Activated T-cell treated with anti-CD3 and anti-CD28 coated beads, Interleukin-2, amount 50 U/mL, for 24 hours (primary cell): Measurements from ENCODE around the gene P4HA2.

ENCODE experiments used
- DNase-seq: peaks from one replicate; pipeline ENCODE4 v3.0.0-alpha.2; 2020
- H3K27ac Mint-ChIP-seq: 2 replicates; pipeline ENCODE4 v1.8.0; 2020; ENCODE audit warnings: mild to moderate bottlenecking, mixed read lengths
- H3K27me3 Mint-ChIP-seq: 2 replicates; pipeline ENCODE4 v1.8.0; 2020; ENCODE audit warnings: mixed read lengths
- H3K36me3 Mint-ChIP-seq: 2 replicates; pipeline ENCODE4 v1.8.0; 2020; ENCODE audit warnings: low read depth, mixed read lengths
- H3K4me1 Mint-ChIP-seq: 2 replicates; pipeline ENCODE4 v1.8.0; 2020; ENCODE audit warnings: low read depth, mixed read lengths
- H3K4me3 Mint-ChIP-seq: 2 replicates; pipeline ENCODE4 v1.8.0; 2020; ENCODE audit warnings: mild to moderate bottlenecking, moderate library complexity, mixed read lengths
- H3K9me3 Mint-ChIP-seq: 2 replicates; pipeline ENCODE4 v1.8.0; 2020; ENCODE audit warnings: mixed read lengths

Gene P4HA2

DNA sequence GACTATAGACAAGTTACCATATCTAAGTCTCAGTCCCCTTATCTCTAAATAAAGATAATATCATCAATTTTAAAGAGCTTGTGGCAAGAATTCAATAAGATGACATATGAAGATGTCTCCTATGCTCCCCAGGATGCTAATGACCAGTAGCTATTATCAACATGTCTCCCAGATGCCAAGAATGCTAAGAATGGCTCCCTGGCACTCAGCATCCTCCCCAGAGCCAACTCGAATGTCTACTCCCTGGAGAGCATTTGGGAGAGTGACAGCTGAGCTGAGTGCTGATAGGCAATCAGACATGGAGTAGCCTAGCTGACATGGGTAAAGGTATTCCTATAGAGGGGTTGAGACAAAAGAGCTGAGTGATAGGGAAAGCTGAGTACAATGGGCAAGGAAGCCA lies 15.9 kb downstream of the P4HA2 start:
- Mint-ChIP-seq H3K36me3 (no peaks in the 10 kb centered on the region), H3K4me1 (no peaks in the 10 kb centered on the region), H3K4me3 (no peak overlapping the region), H3K27ac (no peak overlapping the region), H3K27me3 (no peaks in the 10 kb centered on the region), H3K9me3 (no peaks in the 10 kb centered on the region)
- no peak for DNase-seq

DNA sequence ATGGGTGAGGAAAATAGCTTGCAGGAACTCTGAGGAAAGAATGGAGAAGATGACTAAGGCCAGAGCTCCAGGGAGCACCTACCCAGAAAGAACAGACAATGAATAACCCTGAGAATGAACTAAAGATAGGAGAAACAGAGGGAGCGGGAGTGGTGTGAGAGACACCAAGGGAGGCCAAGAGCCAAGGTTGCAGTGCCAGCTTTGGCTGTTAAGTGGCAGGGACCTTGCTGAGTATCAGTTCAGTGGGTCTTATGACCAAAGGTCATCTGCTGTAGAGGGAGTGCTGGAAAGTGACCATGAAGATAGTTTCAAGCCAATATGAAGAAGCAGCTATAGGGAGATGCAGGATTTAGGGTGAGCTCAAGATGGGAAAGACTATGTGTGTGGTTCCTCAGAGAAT lies 16.7 kb downstream of the P4HA2 start:
- H3K9me3 Mint-ChIP-seq, result no peaks in the 10 kb centered on the region
- no peaks in the 10 kb centered on the region for H3K36me3 Mint-ChIP-seq
- H3K4me1 Mint-ChIP-seq, result no peaks in the 10 kb centered on the region
- H3K27ac Mint-ChIP-seq, result no peak overlapping the region
- no peak overlapping the region for H3K4me3 Mint-ChIP-seq
- no peak for DNase-seq
- H3K27me3 Mint-ChIP-seq, result no peaks in the 10 kb centered on the region

DNA sequence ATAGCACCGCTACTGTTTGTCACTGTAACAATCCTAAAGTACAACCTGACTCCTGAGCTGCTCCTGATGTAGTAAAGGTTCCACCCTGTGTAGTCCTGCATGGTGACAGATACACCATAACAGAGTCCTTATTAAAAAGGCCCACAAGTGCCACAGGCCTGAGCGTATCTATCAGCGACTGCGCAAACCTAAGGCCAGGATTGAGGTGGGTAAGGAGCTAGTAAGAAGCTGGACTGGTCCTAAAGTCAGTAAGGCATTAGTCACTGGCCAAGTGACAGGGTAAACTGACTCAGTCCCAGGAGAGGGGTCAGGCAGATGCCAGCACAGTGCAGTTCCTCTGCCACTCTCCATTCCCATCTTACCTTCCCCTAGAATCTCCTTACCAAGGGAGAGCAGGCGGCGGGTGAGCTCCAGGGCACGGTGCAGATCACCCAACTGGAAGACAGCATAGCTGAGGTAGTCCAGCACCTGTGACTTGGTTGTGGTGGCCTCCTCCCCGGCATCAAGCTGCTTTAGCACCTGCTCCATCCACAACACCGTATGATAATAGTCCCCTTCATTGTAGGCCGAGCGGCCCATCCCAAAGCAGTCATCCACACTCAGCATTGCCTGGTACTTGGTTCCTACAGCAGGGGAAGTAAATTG lies 17.6 kb downstream of the P4HA2 start:
- Mint-ChIP-seq H3K4me1 (no peaks in the 10 kb centered on the region), H3K9me3 (no peaks in the 10 kb centered on the region), H3K4me3 (no peak overlapping the region), H3K27me3 (peaks cover 4% of the 10 kb centered on the region), H3K36me3 (no peaks in the 10 kb centered on the region), H3K27ac (no peak overlapping the region)
- no peak for DNase-seq

DNA sequence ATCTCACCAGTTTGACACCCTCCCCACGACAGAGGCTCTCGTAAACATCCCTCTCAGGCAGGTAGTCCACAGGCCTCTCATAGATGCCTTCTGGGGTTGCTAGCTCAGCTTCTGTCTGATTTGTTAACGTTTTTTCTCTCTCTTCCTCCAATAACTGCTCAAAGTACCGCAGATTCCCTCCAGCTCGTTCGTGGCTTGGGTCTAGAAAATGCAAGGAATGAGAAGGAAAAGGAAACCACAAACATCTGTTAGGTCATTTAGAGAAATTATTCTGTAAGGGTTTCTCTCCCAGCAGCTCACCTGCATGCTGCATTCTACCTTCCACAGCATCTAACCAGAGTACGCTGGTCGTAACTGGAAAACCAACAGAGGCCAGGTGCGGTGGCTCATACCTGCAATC lies 18.5 kb downstream of the P4HA2 start:
- Mint-ChIP-seq H3K36me3 (no peaks in the 10 kb centered on the region), H3K27me3 (peaks cover 4% of the 10 kb centered on the region)

DNA sequence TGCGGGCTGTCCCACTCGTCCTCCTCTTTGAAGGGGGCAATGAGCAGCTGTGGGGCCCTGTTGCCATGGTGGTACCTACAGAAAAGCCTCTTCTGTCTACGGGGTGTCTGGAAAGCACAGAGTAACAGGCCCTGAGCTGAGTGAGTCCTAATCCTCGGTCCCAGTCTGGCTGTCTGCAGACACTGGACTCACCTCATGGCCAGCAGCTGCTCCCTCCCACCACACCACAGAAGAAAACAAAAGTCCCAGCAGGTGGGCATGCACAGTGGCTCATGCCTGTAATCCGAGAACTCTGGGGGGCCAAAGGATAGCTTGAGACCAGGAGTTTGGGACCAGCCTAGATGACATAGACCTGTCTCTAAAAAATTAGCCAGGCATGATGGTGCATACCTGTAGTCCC lies 19.9 kb downstream of the P4HA2 start:
- DNase-seq, result no peak
- Mint-ChIP-seq H3K4me3 (no peak overlapping the region), H3K9me3 (no peaks in the 10 kb centered on the region), H3K4me1 (no peaks in the 10 kb centered on the region), H3K27ac (no peak overlapping the region), H3K36me3 (no peaks in the 10 kb centered on the region), H3K27me3 (peaks cover 4% of the 10 kb centered on the region)

More for the DNA sequence above, 18.5 kb downstream of the P4HA2 start:
- Mint-ChIP-seq H3K4me3 (no peak overlapping the region), H3K9me3 (no peaks in the 10 kb centered on the region), H3K27ac (no peak overlapping the region), H3K4me1 (no peaks in the 10 kb centered on the region)
- no peak for DNase-seq

DNA sequence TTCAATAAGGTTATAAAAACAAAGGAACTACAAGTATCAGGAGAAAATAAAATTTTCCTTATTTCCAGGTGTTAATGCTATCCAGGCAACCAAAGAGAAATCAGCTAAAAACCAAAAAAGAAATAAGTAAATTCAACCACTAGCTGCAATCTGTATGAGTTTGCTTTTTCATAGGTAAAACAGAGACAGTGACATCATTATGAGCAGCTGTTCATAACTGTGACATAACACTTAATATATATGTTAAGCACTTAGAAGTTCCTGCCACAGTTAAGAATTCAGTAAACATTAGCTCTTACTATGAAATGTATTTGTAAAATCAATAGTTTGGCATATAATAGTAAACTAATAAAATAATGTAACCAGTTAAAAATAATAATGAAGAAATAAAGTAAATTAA lies 20.9 kb downstream of the P4HA2 start:
- Mint-ChIP-seq H3K4me1 (no peaks in the 10 kb centered on the region), H3K27me3 (peaks cover 4% of the 10 kb centered on the region), H3K36me3 (no peaks in the 10 kb centered on the region), H3K27ac (no peak overlapping the region), H3K9me3 (no peaks in the 10 kb centered on the region), H3K4me3 (no peak overlapping the region)
- DNase-seq, result no peak

DNA sequence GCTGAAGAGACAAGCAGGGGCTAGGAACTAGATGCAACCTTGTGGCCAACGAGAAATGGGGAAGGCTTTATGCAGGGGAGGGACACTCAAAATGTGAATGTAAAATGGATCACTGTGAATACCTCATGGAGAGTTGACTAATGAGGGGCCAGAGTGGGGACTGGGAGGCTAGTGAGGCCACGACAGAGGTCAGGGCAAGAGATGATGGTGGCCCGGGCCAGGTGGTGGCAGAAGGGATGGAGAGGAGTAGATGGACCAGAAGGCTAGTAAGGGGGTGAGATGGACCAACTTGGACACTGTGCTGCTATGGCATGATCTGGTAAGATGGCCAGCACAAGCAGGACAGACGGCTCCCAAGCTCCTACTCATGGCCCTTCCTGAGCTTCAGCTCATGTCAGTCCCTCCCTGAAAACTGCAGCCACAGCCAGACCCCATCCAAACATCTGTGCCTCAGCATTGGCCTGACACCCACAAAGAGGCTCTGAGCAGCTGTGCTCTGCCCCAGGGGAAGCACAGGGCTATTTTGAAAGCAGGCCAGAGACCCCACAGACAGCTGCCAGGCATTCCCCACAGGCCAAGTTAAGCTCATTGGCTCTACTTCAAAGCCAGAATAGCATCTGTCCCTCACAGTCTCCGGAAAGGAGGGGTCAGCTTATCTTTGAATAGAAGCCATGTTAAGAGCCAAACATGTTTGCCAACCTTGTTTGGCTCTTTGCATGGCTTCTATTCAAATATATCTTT lies 22.1 kb downstream of the P4HA2 start:
- no peak for DNase-seq
- Mint-ChIP-seq H3K36me3 (no peaks in the 10 kb centered on the region), H3K4me3 (no peak overlapping the region), H3K27ac (no peak overlapping the region), H3K4me1 (no peaks in the 10 kb centered on the region), H3K27me3 (peaks cover 4% of the 10 kb centered on the region), H3K9me3 (no peaks in the 10 kb centered on the region)

DNA sequence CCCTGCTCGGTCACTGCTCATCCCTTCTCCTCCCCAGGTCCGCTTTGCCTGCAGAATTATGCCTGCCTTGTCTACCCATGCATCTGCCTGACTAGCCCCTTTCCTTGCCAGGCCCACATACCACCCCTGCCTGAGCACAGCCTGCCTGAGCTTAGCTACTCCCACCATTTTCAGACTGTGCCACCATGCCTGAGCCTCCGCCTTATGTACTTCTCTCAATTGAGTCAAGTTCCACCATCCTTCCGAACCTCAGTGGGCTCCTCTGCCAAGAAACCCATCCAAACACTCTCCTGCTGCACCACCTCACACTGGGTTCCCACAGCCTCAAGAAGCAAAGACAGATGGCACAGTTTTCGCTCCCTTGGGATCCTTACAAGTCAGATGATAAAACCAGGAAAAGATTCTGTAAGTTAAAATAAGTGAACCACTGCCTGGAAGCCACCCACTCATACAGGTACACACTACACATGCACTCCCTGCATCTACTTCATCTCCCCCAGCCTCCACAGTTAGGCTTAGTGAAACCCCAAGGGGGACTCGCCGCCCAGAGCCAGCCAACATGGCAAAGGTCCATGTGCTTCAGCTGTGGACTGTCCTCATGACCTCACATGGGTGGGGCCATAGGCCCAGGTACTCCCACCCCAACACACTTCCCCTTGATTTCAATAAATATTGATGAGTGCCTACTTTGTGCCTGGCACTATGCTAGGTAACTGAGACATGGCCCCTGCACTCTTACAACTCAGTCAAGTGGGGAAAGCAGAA lies 23.1 kb downstream of the P4HA2 start:
- Mint-ChIP-seq H3K27ac (no peak overlapping the region), H3K36me3 (no peaks in the 10 kb centered on the region), H3K4me3 (no peak overlapping the region), H3K9me3 (no peaks in the 10 kb centered on the region), H3K4me1 (no peaks in the 10 kb centered on the region), H3K27me3 (peaks cover 4% of the 10 kb centered on the region)
- DNase-seq, result no peak

DNA sequence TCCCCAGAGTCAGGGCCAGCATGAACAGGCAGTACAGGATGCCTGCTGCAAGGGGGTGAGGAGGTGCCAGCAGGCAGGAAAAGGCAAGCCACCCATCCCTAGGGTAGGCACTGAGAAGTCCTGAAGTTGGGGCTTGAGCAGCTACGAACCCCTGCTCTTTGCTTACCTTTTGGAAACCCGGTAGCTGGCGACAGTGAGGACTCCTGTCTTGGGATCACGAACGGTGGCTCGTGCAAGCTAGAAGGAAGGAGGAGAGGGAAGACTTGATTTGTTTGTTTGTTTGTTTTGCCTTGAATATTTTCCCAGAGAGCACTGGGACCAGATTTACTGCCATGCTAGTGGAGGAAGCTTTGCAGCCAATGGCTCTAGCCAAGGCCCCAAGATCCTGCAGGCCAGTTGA lies 23.7 kb downstream of the P4HA2 start:
- Mint-ChIP-seq H3K27me3 (peaks cover 4% of the 10 kb centered on the region), H3K36me3 (no peaks in the 10 kb centered on the region), H3K27ac (no peak overlapping the region), H3K4me1 (no peaks in the 10 kb centered on the region), H3K9me3 (no peaks in the 10 kb centered on the region), H3K4me3 (no peak overlapping the region)
- DNase-seq, result no peak

DNA sequence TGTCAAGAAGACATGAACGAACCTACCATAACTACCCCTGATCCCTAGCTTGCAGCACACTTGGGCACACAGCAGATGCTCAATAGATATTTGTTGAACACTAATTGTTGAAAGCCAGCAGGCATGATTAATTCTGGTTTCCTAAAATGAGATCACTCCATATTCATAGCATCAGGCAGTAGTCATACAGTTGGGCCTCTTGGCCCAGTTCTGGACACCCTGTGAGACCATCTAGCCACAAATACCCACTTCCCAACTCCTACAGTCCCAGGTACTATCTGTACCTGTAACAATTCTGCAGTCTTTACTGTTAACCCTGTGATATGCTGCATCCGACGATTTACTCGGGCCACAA lies 24.2 kb downstream of the P4HA2 start:
- Mint-ChIP-seq H3K27me3 (peaks cover 4% of the 10 kb centered on the region), H3K4me1 (no peaks in the 10 kb centered on the region), H3K36me3 (no peaks in the 10 kb centered on the region), H3K9me3 (no peaks in the 10 kb centered on the region), H3K27ac (no peak overlapping the region), H3K4me3 (no peak overlapping the region)
- DNase-seq, result no peak

DNA sequence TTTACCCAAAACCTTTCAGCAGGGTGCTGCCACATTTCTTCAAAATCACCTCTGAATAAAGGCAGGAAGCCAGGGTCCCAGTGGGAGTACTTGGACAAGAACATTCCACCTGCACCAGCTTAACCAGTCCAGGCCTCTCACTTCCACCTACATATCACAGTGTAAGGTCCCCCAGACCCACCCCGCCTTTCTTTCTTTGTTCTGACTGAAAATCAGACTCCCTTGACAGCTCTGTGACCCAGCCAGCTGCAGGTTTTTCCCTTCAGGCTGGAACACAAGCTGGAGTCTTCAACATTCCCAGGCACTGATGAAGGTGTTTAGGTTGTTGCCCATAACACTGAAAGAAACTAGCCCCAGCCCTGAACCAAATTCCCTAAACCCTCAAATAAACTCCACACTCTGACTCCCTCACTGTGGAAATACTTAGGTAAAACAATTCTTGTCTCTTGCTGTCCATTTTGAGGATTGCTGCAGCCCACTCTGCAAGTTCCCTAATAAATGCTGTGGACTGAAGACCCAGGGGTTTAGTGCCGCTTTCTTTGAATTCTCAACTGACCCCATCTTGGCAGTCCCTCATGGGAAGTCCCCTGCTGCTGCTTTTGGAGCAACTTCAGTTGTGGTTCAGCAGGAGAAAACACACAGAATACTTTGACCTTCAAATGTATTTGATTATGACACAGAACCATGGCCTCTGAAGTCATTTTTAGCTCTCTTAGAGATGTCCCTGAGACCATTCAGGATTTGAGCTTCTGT lies 24.8 kb downstream of the P4HA2 start:
- Mint-ChIP-seq H3K27me3 (peaks cover 4% of the 10 kb centered on the region), H3K27ac (no peak overlapping the region), H3K9me3 (no peaks in the 10 kb centered on the region), H3K4me1 (no peaks in the 10 kb centered on the region), H3K36me3 (no peaks in the 10 kb centered on the region), H3K4me3 (no peak overlapping the region)
- no peak for DNase-seq

DNA sequence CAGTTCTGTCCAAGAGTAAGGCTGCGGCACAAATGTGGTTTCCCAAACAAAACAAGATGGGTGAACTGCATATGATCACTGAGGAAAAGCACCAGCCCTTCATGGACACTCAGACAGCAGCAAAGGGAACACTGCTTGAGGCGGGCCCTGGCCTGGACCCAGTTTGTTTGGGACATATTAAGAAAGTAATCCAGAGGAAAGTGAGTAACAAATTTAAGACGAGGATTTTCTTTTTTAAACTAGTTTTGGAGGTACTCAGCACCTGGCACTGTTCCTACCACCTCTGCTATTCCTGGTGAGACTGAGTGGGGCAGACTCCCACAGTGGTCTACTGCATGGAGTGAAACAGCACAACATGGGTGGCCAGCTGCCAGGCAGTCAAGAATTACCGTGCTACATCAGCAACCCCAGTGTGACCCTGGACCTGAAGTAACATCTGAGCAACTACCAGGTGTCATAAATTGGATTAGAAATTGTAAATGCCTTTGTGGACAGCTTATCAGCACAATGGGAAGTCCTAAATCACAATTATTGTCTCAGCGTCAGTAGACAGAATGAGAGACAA lies 28.5 kb downstream of the P4HA2 start:
- no peaks in the 10 kb centered on the region for H3K9me3 Mint-ChIP-seq
- H3K27ac Mint-ChIP-seq, result no peak overlapping the region
- no peaks in the 10 kb centered on the region for H3K4me1 Mint-ChIP-seq
- no peak for DNase-seq
- no peak overlapping the region for H3K4me3 Mint-ChIP-seq
- no peaks in the 10 kb centered on the region for H3K36me3 Mint-ChIP-seq
- no peaks in the 10 kb centered on the region for H3K27me3 Mint-ChIP-seq

DNA sequence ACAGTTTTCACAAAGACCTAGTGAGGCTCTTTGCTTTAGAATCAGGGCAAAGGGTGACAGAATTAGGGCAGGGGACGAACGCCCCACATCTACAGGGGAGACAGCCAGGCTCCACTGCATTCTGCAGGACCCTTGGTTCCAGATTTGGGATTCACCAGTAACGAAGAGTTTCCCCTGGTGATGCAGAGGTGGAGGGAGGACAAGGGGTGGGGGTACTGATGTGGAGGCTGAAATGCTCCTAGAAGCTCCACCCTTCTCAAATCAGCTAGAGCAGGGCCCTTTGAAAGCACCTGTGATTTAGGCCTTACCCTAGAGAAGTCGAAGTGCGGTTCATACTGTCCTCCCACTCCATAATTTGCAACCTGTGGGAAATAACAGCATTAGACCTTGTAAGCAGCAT lies 29.1 kb downstream of the P4HA2 start:
- Mint-ChIP-seq H3K9me3 (no peaks in the 10 kb centered on the region), H3K4me1 (no peaks in the 10 kb centered on the region), H3K27me3 (no peaks in the 10 kb centered on the region), H3K36me3 (no peaks in the 10 kb centered on the region), H3K4me3 (no peak overlapping the region), H3K27ac (no peak overlapping the region)
- no peak for DNase-seq

DNA sequence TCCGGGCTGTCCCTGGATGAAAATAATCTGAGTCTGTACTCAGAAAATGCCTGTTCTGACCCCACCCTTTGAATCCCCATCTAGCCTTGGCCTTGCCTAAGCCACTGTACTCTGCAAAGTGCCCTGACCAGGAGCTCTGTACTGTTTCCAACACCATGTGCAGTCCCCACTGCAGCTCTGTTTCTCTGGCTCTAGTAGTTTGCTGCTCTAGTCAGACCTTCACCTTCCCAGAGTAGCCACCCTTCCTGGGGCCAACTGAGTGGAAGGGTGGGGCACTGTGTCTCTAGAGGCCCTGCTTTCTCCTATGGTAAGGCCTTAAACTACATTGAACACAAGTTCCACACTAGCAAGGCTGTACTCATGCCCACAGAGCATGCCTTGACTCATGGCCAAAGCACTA lies 31.9 kb downstream of the P4HA2 start:
- Mint-ChIP-seq H3K4me3 (no peak overlapping the region), H3K9me3 (no peaks in the 10 kb centered on the region), H3K4me1 (no peaks in the 10 kb centered on the region), H3K36me3 (no peaks in the 10 kb centered on the region), H3K27ac (no peak overlapping the region), H3K27me3 (no peaks in the 10 kb centered on the region)
- DNase-seq, result no peak
